Subcutaneous adipose tissue (tissue), 4 donors: ENCODE data around the gene SRCIN1. TPM values are rescaled to one million over a fixed set of nuclear protein-coding genes. Genes with fewer than 3 reads are reported as not detected.

Source experiments
- total RNA-seq, 4 donors: library from RNA; depleted of rRNA; stranded (reverse); fragments of >200 nt; gene quantifications; one replicate each; pipeline ENCODE4 v1.1.0, GENCODE V29; 2016
- TF ChIP-seq, protein P1 (sequence below): fragments of 450-650 bp; IDR thresholded peaks from one replicate; pipeline ENCODE4 v1.5.1; 2016; ENCODE audit warnings: low read depth, mild to moderate bottlenecking, control low read depth, antibody characterized with exemption, moderate library complexity

Gene SRCIN1
- total RNA-seq, 4 donors from 2014 or later: 0.82 to 11.5 (median 4.0) TPM

DNA sequence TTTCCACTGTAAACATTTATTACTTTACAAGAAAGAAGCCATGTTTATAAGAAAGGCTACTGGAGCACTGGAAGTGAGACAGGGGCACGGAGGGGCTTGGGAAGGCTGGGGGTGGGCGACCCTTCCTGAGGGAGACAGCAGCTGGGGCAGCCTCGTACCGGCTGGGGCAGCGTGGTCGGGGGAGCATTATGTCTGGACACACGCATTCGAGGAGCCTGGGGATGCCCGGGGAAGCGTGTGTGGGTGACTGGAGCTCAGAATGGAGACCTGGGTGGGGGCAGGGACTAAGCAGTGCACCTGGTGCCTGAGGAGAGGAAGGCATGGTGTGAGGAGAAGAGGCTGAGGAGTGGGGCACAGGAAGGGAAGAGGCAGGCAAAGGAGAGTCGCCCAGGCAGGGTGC, 64.5 kb downstream of the SRCIN1 start:
- TF ChIP-seq, protein P1, sequence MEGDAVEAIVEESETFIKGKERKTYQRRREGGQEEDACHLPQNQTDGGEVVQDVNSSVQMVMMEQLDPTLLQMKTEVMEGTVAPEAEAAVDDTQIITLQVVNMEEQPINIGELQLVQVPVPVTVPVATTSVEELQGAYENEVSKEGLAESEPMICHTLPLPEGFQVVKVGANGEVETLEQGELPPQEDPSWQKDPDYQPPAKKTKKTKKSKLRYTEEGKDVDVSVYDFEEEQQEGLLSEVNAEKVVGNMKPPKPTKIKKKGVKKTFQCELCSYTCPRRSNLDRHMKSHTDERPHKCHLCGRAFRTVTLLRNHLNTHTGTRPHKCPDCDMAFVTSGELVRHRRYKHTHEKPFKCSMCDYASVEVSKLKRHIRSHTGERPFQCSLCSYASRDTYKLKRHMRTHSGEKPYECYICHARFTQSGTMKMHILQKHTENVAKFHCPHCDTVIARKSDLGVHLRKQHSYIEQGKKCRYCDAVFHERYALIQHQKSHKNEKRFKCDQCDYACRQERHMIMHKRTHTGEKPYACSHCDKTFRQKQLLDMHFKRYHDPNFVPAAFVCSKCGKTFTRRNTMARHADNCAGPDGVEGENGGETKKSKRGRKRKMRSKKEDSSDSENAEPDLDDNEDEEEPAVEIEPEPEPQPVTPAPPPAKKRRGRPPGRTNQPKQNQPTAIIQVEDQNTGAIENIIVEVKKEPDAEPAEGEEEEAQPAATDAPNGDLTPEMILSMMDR: no peak

DNA sequence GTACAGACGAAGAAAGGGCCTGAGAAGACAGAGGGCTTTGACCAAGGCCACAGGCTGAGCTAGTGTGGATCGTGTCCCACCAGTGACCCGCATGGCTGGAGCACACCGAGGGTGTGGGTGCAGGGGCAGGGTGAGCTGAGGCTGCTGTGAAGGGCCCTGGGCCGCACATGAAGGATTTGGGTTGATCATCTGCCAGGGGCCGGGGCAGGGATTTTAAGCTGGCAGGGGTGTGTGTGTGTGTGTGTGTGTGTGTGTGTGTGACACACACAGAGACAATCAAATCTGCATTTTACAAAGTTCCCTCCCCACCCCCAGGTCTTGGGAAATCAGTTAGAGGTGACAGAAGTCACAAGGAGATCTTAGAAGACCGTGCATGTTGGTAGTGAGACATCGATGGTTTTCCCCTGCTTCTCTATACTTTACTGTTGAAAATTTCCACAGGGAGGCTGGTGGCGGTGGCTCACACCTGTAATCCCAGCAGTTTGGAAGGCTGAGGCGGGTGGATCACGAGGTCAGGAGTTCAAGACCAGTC, 65.2 kb downstream of the SRCIN1 start:
- TF ChIP-seq, protein P1: no peak

DNA sequence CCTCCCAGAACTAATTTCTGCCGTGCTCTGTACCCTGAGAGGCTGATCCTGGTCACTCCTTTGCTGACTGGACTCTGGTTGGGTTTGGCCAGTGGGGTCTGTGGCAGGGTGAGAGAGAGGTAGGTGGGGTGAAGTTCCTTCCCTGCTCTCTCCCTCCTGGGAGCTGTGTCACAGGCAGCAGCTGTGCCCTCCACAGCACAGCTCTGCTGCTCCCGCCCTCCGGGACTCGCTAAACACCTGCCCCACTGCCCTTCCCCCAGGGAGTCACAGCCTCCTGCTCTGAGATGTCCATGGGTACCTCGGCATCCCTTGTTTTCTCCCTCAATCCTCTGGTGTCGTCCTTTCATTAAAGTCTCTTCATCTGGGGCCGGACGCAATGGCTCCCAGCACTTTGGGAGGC, 66.4 kb downstream of the SRCIN1 start:
- TF ChIP-seq, protein P1: no peak

DNA sequence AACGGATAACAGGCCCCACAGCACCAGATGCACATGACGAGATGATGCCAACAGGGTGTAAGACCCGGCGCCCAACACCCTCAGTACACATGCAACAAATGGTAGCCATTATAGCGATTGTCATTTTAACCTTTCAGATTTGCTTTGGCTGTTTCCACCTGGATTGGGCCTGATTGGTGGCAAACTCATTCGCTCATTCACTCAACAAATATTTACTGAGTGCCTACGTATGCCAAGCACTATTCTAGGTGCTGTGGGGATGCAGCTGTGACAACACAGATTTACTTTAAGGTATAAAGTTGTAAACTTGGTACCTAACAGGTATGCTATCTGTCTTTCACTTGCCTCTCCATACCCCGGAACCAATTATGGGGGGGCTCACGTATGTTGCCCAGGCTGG, 66.8 kb downstream of the SRCIN1 start:
- TF ChIP-seq, protein P1: no peak

DNA sequence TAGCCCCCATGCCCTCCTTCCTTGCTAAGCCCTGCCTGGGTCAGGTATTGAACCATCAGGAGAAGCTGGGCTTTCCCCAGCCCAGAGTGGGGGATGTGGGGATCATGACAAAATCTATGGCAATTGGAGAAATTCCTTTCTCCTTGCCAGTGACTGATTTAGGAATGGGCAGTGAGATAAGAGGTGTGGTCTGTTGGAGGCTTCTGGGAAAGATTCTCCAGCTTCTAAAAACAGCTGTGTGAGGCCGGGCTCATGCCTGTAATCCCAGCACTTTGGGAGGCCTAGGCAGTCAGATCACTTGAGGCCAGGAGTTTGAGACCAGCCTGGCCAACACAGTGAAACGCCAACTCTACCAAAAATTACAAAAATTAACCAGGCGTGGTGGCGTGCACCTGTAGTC, 69.1 kb downstream of the SRCIN1 start:
- TF ChIP-seq, protein P1: no peak

DNA sequence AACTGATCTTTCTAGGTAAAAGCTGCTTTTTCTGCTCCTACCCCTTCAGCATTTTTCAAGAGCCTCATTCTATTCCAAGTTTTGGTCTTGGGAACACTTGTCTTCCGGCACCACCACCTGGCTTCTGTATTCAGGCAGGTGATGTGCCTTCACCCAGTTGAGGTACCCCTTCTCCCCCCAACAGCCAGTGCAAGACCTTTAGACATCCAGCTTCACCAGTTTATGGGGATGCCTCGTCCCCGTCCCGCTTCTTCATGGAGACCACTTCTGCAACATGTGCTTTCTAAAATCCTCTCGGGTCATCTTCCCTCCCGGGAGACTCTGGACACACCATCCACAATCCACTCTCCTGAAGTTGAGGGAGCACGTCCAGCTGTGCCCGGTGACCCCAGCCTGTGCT, 69.9 kb downstream of the SRCIN1 start:
- TF ChIP-seq, protein P1: no peak

DNA sequence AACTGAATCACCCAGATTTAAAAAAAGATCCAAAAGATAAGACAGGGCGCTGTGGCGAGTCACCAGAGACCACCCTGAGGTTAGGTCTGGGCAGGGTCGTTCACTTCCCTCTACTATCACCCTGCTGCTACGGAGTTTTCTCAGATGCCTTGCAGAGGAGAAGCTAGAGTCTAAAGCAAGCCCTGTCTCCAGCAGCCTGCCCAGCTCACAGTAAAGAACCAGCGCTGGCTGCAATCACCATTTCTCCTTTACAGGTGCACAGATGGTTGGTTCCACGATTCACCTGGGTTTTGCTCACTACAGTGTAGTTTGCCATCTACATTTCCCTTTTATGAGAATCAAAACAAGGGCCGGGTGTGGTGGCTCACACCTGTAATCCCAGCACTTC, 71.3 kb downstream of the SRCIN1 start:
- TF ChIP-seq, protein P1: no peak
